PFSK-1 (cell line): ENCODE data around the gene ASB16.

Source experiments
- POLR2AphosphoS5 ChIP-seq: IDR thresholded peaks from 2 replicates; pipeline ENCODE4 v1.6.1; 2012; ENCODE audit warnings: low read depth, mild to moderate bottlenecking, control low read depth, low read length, moderate library complexity
- REST ChIP-seq, 2 experiments: IDR thresholded peaks; 2 replicates each; pipeline versions ENCODE4 v1.6.1 to v1.8.0; 2011 to 2012; ENCODE audit warnings: low read depth in 2 of 2, low read length in 2 of 2, control low read depth in 1 of 2, inconsistent platforms in 1 of 2, mild to moderate bottlenecking in 1 of 2, moderate library complexity in 1 of 2; ENCODE audit not compliant: insufficient read depth in 1 of 2
- TAF1 ChIP-seq: IDR thresholded peaks from 2 replicates; pipeline ENCODE4 v1.6.1; 2012; ENCODE audit warnings: low read length, control low read depth, borderline replicate concordance; ENCODE audit not compliant: insufficient read depth

- no peak for TF ChIP-seq REST (IDR thresholded peaks at IDR 0.05; ENCODE audit: insufficient read depth in 1 of 2, low read depth in 2 of 2, low read length in 2 of 2)
- no peak for TF ChIP-seq POLR2AphosphoS5
- no peak for TF ChIP-seq TAF1
Measured at GRCh38 chr17:44176257-44176656, 5.8 kb downstream of the ASB16 start.
